DMS79 (cell line): ENCODE results near the gene TBCE.
"Not testable (repeated sequence)": the region's sequence is repeated elsewhere in the genome, so short reads cannot be mapped to it uniquely, and the experiment has no call there.

Experiments used
- DNase-seq: peaks from one replicate; lab custom pipeline; 2025; lab: John Stamatoyannopoulos, UW

Gene TBCE

GRCh38 chr1:235357485-235358373 lies 9.5 kb upstream of the TBCE start:
- DNase-seq = peak; percentile 8

GRCh38 chr1:235358899-235359298 lies 8.3 kb upstream of the TBCE start:
- DNase-seq = no peak

- DNase-seq = not testable (repeated sequence)
Measured at GRCh38 chr1:235364189-235364588, 3.0 kb upstream of the TBCE start.

GRCh38 chr1:235366286-235366685 lies 941 bp upstream of the TBCE start:
- no peak for DNase-seq

- no peak for DNase-seq
Measured at GRCh38 chr1:235368428-235368827, 1.2 kb downstream of the TBCE start.

- no peak for DNase-seq
Measured at GRCh38 chr1:235369802-235370201, 2.6 kb downstream of the TBCE start.

GRCh38 chr1:235375919-235376605 lies 8.8 kb downstream of the TBCE start:
- no peak for DNase-seq

- DNase-seq = not testable (repeated sequence)
Measured at GRCh38 chr1:235378134-235378735, 11.0 kb downstream of the TBCE start.

GRCh38 chr1:235381955-235382739 lies 14.9 kb downstream of the TBCE start:
- DNase-seq = not testable (repeated sequence)

GRCh38 chr1:235385633-235386032 lies 18.4 kb downstream of the TBCE start:
- not testable (repeated sequence) for DNase-seq

GRCh38 chr1:235391874-235392273 lies 24.6 kb downstream of the TBCE start:
- no peak for DNase-seq

GRCh38 chr1:235397733-235398132 lies 30.5 kb downstream of the TBCE start:
- DNase-seq = no peak

GRCh38 chr1:235399661-235400060 lies 32.4 kb downstream of the TBCE start:
- DNase-seq = no peak

GRCh38 chr1:235401251-235401650 lies 34.0 kb downstream of the TBCE start:
- DNase-seq = no peak

GRCh38 chr1:235402457-235403200 lies 35.4 kb downstream of the TBCE start:
- no peak for DNase-seq

- DNase-seq = no peak
Measured at GRCh38 chr1:235403593-235403992, 36.4 kb downstream of the TBCE start.

GRCh38 chr1:235404190-235404589 lies 37.0 kb downstream of the TBCE start:
- no peak for DNase-seq

- peak; percentile 70 for DNase-seq
Measured at GRCh38 chr1:235407419-235407818, 40.2 kb downstream of the TBCE start.

- DNase-seq = no peak
Measured at GRCh38 chr1:235408503-235408960, 41.3 kb downstream of the TBCE start.

GRCh38 chr1:235409042-235409820 lies 42.0 kb downstream of the TBCE start:
- DNase-seq = no peak
